ENCODE data around the gene DRC1. TPM values are rescaled to one million over a fixed set of nuclear protein-coding genes. Genes with fewer than 3 reads are reported as not detected.

The DRC1 gene
- total RNA-seq, 1 donor from 2014 or later, result 3.7 TPM

GRCh38 chr2:26479789-26480565, 78.3 kb downstream of the DRC1 start:
- Mint-ChIP-seq H3K4me3 (no peak overlapping the region), H3K27ac (no peak overlapping the region), H3K9me3 (no peaks in the 10 kb centered on the region), H3K36me3 (no peaks in the 10 kb centered on the region), H3K27me3 (peaks cover 4% of the 10 kb centered on the region), H3K4me1 (ENCODE audit: unreplicated experiment) (peaks cover 3% of the 10 kb centered on the region)
- no peak for DNase-seq (ENCODE audit: extremely low spot score, unreplicated experiment)
- no peak for TF ChIP-seq CTCF (conservative IDR thresholded peaks at IDR 0.05)

- Mint-ChIP-seq H3K27ac (no peak overlapping the region), H3K4me1 (ENCODE audit: unreplicated experiment) (peaks cover 3% of the 10 kb centered on the region), H3K4me3 (no peak overlapping the region), H3K36me3 (no peaks in the 10 kb centered on the region), H3K27me3 (peaks cover 4% of the 10 kb centered on the region), H3K9me3 (no peaks in the 10 kb centered on the region)
- TF ChIP-seq CTCF (conservative IDR thresholded peaks at IDR 0.05), result no peak
- no peak for DNase-seq (ENCODE audit: extremely low spot score, unreplicated experiment)
Measured at GRCh38 chr2:26480566-26481423, 79.1 kb downstream of the DRC1 start.

GRCh38 chr2:26481706-26482105, 80.0 kb downstream of the DRC1 start:
- no peaks in the 10 kb centered on the region for H3K9me3 Mint-ChIP-seq
- no peaks in the 10 kb centered on the region for H3K36me3 Mint-ChIP-seq
- no peak overlapping the region for H3K4me3 Mint-ChIP-seq
- TF ChIP-seq CTCF (conservative IDR thresholded peaks at IDR 0.05), result no peak
- no peak for DNase-seq (ENCODE audit: extremely low spot score, unreplicated experiment)
- peaks cover 3% of the 10 kb centered on the region for H3K4me1 Mint-ChIP-seq (ENCODE audit: unreplicated experiment)
- H3K27ac Mint-ChIP-seq, result no peak overlapping the region
- H3K27me3 Mint-ChIP-seq, result peaks cover 7% of the 10 kb centered on the region

- H3K36me3 Mint-ChIP-seq, result no peaks in the 10 kb centered on the region
- no peak for TF ChIP-seq CTCF (conservative IDR thresholded peaks at IDR 0.05)
- no peaks in the 10 kb centered on the region for H3K9me3 Mint-ChIP-seq
- H3K27ac Mint-ChIP-seq, result peak overlapping the region; percentile 34
- H3K4me3 Mint-ChIP-seq, result no peak overlapping the region
- DNase-seq (ENCODE audit: extremely low spot score, unreplicated experiment), result no peak
- H3K27me3 Mint-ChIP-seq, result peaks cover 7% of the 10 kb centered on the region
- peaks cover 3% of the 10 kb centered on the region for H3K4me1 Mint-ChIP-seq (ENCODE audit: unreplicated experiment)
Measured at GRCh38 chr2:26482211-26483026, 80.7 kb downstream of the DRC1 start.

- Mint-ChIP-seq H3K27ac (no peak overlapping the region), H3K4me1 (ENCODE audit: unreplicated experiment) (no peaks in the 10 kb centered on the region), H3K4me3 (no peak overlapping the region), H3K9me3 (no peaks in the 10 kb centered on the region), H3K36me3 (no peaks in the 10 kb centered on the region), H3K27me3 (peaks cover 7% of the 10 kb centered on the region)
- TF ChIP-seq CTCF (conservative IDR thresholded peaks at IDR 0.05), result no peak
- no peak for DNase-seq (ENCODE audit: extremely low spot score, unreplicated experiment)
Measured at GRCh38 chr2:26483027-26483326, 81.3 kb downstream of the DRC1 start.
